GM23338 (cell line): ENCODE measurements around the gene TPT1.

Experiments
- CREB1 ChIP-seq: fragments of 250-450 bp; sonication (Bioruptor Pico); IDR thresholded peaks from 2 replicates; pipeline ENCODE4 v1.5.0; 2020; ENCODE audit warnings: low read depth, mild to moderate bottlenecking, moderate library complexity
- CTCF ChIP-seq, 2 experiments: fragments of 200-600 bp in 1 of 2; sonication (generic) in 1 of 2; conservative IDR thresholded peaks; 2 replicates each; pipeline versions ENCODE4 v1.5.1 to v1.6.1; 2016 to 2017; ENCODE audit warnings: antibody characterized with exemption in 2 of 2, low read depth in 2 of 2, mild to moderate bottlenecking in 2 of 2, moderate library complexity in 1 of 2
- ETS1 ChIP-seq: IDR thresholded peaks from 2 replicates; pipeline ENCODE4 v1.6.1; 2016; ENCODE audit warnings: antibody characterized with exemption
- EZH2 ChIP-seq: fragments of 200-600 bp; sonication (generic); IDR thresholded peaks from one replicate; pipeline ENCODE4 v1.8.0; 2017; ENCODE audit warnings: antibody characterized with exemption, mild to moderate bottlenecking, low read depth; ENCODE audit not compliant: unreplicated experiment
- EZH2phosphoT487 ChIP-seq: fragments of 200-600 bp; sonication (generic); IDR thresholded peaks from one replicate; pipeline ENCODE4 v1.8.1; 2018; ENCODE audit warnings: antibody characterized with exemption; ENCODE audit not compliant: unreplicated experiment
- JUNB ChIP-seq: IDR thresholded peaks from one replicate; pipeline ENCODE4 v1.6.1; 2016; ENCODE audit warnings: antibody characterized with exemption; ENCODE audit not compliant: unreplicated experiment
- POLR2AphosphoS5 ChIP-seq: IDR thresholded peaks from 2 replicates; pipeline ENCODE4 v1.6.1; 2016; ENCODE audit warnings: antibody characterized with exemption, low read depth
- REST ChIP-seq: IDR thresholded peaks from one replicate; pipeline ENCODE4 v1.6.1; 2018; ENCODE audit warnings: antibody characterized with exemption; ENCODE audit not compliant: unreplicated experiment
- ZNF114 ChIP-seq: fragments of 250-450 bp; sonication (Bioruptor Pico); IDR thresholded peaks from 2 replicates; pipeline ENCODE4 v1.5.0; 2020; ENCODE audit warnings: mild to moderate bottlenecking, moderate library complexity
- ZNF462 ChIP-seq: fragments of 250-450 bp; sonication (Bioruptor Pico); IDR thresholded peaks from 2 replicates; pipeline ENCODE4 v1.5.0; 2020; ENCODE audit warnings: mild to moderate bottlenecking, moderate library complexity

- TF ChIP-seq CTCF (conservative IDR thresholded peaks at IDR 0.05; ENCODE audit: low read depth in 2 of 2) (no peak), POLR2AphosphoS5 (no peak), EZH2 (no peak), EZH2phosphoT487 (no peak), REST (no peak), CREB1 (CRISPR knock-in tag) (no peak), ZNF114 (CRISPR knock-in tag) (no peak), ZNF462 (no peak), JUNB (no peak), ETS1 (no peak)
Measured at GRCh38 chr13:45310341-45311131, 30.4 kb downstream of the TPT1 start.
